Glutamatergic neuron (in vitro differentiated cells): ENCODE measurements around the gene SSBP1. TPM values are rescaled to one million over a fixed set of nuclear protein-coding genes. Genes with fewer than 3 reads are reported as not detected.
A peak's percentile ranks its signal among the peaks of the same experiment; 100 is the strongest.

Experiments used
- DNase-seq: peaks from one replicate; pipeline ENCODE4 v3.0.0; 2022
- H3K27ac Mint-ChIP-seq: one replicate; pipeline ENCODE4 v1.8.0; 2020; ENCODE audit warnings: mild to moderate bottlenecking, mixed read lengths, inconsistent platforms; ENCODE audit not compliant: unreplicated experiment
- H3K27me3 Mint-ChIP-seq: one replicate; pipeline ENCODE4 v1.8.0; 2020; ENCODE audit warnings: mild to moderate bottlenecking, moderate library complexity, mixed read lengths, inconsistent platforms; ENCODE audit not compliant: unreplicated experiment
- H3K36me3 Mint-ChIP-seq: one replicate; pipeline ENCODE4 v1.8.0; 2020; ENCODE audit warnings: mild to moderate bottlenecking, mixed read lengths, inconsistent platforms; ENCODE audit not compliant: unreplicated experiment
- H3K4me1 Mint-ChIP-seq: one replicate; pipeline ENCODE4 v1.8.0; 2020; ENCODE audit warnings: mild to moderate bottlenecking, low read depth, mixed read lengths, inconsistent platforms; ENCODE audit not compliant: unreplicated experiment
- H3K4me3 Mint-ChIP-seq: one replicate; pipeline ENCODE4 v1.8.0; 2020; ENCODE audit warnings: mild to moderate bottlenecking, mixed read lengths, inconsistent platforms; ENCODE audit not compliant: unreplicated experiment
- H3K9me3 Mint-ChIP-seq: one replicate; pipeline ENCODE4 v1.8.0; 2020; ENCODE audit warnings: mild to moderate bottlenecking, moderate library complexity, mixed read lengths, inconsistent platforms; ENCODE audit not compliant: unreplicated experiment
- CTCF ChIP-seq: fragments of 200-600 bp; sonication (generic); IDR thresholded peaks from one replicate; pipeline ENCODE4 v1.5.0; 2021; ENCODE audit not compliant: partially characterized antibody, unreplicated experiment
- total RNA-seq: library from RNA; stranded (reverse); fragmentation: NEBNext Ultra II Directional; extraction: Animal tissue kit (Norgen Biotek cat#: 25700); gene quantifications from one replicate; pipeline ENCODE4 v1.2.1, GENCODE V29; 2021; ENCODE audit not compliant: unreplicated experiment

Gene SSBP1
- total RNA-seq, 1 donor from 2014 or later = 123 TPM

- Mint-ChIP-seq H3K4me3 (no peak overlapping the region), H3K36me3 (no peaks in the 10 kb centered on the region), H3K4me1 (no peaks in the 10 kb centered on the region), H3K9me3 (no peaks in the 10 kb centered on the region), H3K27ac (no peak overlapping the region), H3K27me3 (no peaks in the 10 kb centered on the region)
- no peak for TF ChIP-seq CTCF
- DNase-seq = no peak
These were observed 6.5 kb upstream of the SSBP1 start for GRCh38 chr7:141731476-141732149.

- H3K27me3 Mint-ChIP-seq = no peaks in the 10 kb centered on the region
- H3K27ac Mint-ChIP-seq = no peak overlapping the region
- no peaks in the 10 kb centered on the region for H3K36me3 Mint-ChIP-seq
- H3K4me1 Mint-ChIP-seq = peaks cover 4% of the 10 kb centered on the region
- peak overlapping the region; percentile 89 for H3K4me3 Mint-ChIP-seq
- TF ChIP-seq CTCF = no peak
- no peak for DNase-seq
- no peaks in the 10 kb centered on the region for H3K9me3 Mint-ChIP-seq
These were observed 881 bp upstream of the SSBP1 start for GRCh38 chr7:141737118-141737835.

- Mint-ChIP-seq H3K9me3 (no peaks in the 10 kb centered on the region), H3K4me1 (peaks cover 4% of the 10 kb centered on the region), H3K36me3 (no peaks in the 10 kb centered on the region), H3K27me3 (no peaks in the 10 kb centered on the region), H3K4me3 (peak overlapping the region; percentile 89), H3K27ac (peak overlapping the region; percentile 93)
- no peak for TF ChIP-seq CTCF
- no peak for DNase-seq
These were observed 445 bp downstream of the SSBP1 start for GRCh38 chr7:141738592-141739013.

GRCh38 chr7:141739250-141739649 is 1.1 kb downstream of the SSBP1 start:
- peaks cover 4% of the 10 kb centered on the region for H3K4me1 Mint-ChIP-seq
- H3K9me3 Mint-ChIP-seq = no peaks in the 10 kb centered on the region
- H3K4me3 Mint-ChIP-seq = peak overlapping the region; percentile 80
- no peak for DNase-seq
- no peaks in the 10 kb centered on the region for H3K36me3 Mint-ChIP-seq
- no peaks in the 10 kb centered on the region for H3K27me3 Mint-ChIP-seq
- TF ChIP-seq CTCF = no peak
- peak overlapping the region; percentile 38 for H3K27ac Mint-ChIP-seq

GRCh38 chr7:141742229-141742628 is 4.1 kb downstream of the SSBP1 start:
- Mint-ChIP-seq H3K4me1 (peaks cover 4% of the 10 kb centered on the region), H3K4me3 (no peak overlapping the region), H3K36me3 (no peaks in the 10 kb centered on the region), H3K9me3 (no peaks in the 10 kb centered on the region), H3K27ac (no peak overlapping the region), H3K27me3 (no peaks in the 10 kb centered on the region)
- no peak for DNase-seq
- TF ChIP-seq CTCF = no peak
